ENCODE data around the gene C1orf159.

The C1orf159 gene

DNA sequence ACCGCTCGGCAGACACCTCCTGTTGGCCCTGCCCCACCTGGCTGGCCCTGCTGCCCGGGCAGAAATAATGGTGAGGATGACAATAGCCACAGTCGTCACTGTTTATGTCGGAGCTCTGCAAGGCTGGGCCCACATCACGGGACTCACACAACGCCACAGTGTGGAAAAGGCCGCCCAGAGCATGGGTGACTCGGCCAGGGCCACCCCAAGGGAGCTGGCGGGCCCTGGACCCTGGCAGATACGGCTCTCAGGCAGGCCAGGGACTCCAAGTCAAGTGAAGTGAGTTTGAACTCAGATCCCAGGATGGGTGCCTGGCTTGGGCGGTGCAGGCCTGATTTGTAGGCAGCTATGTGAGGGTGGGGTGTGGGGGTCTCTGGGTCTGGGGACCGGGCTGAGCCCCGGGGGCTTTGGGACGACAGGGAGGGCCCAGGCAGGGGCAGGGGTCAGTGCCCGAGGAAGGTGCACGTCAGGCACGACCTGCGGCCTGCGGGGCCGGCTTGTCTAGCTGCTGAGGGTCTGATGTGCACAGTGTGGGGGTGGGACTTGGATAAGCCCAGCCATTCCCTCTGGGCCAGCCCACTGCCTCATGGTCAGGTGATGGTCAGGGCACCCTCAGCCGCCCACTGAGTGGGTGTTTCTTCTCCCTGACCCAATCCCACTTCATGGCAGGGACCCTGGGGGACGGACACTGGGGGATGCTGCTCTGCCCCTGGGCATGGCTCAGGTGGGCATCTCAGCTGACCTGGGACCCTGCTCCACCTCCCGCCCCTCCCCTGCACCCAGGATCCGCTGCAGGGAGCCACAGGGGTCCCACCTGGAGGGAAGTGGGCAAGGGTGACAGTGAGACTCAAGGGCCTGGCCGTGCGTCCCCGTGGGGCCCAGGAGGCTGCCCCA lies 42.8 kb downstream of the C1orf159 start:
- no peak for TF ChIP-seq CTCF (IDR thresholded peaks at IDR 0.05)
- Histone ChIP-seq H3K4me1 (peaks cover 0 to 39% (median 15%) of the 10 kb centered on the region in 4 donors), H3K27me3 (peaks cover 3 to 79% of the 10 kb centered on the region in 2 donors), H3K4me3 (no peak overlapping the region), H3K36me3 (no peaks in the 10 kb centered on the region), H3K27ac (no peak overlapping the region), H3K9me3 (no peaks in the 10 kb centered on the region)
- intact Hi-C loops (cut with DNase I; ENCODE audit: low total_unique reads) = loop anchor here (5.0 kb wide), 1 partner anchor 46 kb away; no protein-coding TSS in a partner anchor
- DNase-seq = no peak

GRCh38 chr1:1072299-1072848 lies 43.5 kb downstream of the C1orf159 start:
- Histone ChIP-seq H3K27me3 (peaks cover 3 to 86% of the 10 kb centered on the region in 2 donors), H3K4me1 (peaks cover 0 to 44% (median 16%) of the 10 kb centered on the region in 4 donors), H3K27ac (no peak overlapping the region), H3K4me3 (no peak overlapping the region), H3K36me3 (no peaks in the 10 kb centered on the region), H3K9me3 (no peaks in the 10 kb centered on the region)
- DNase-seq = no peak
- intact Hi-C loops (cut with DNase I; ENCODE audit: low total_unique reads) = loop anchor here (5.0 kb wide), 1 partner anchor 45 kb away; no protein-coding TSS in a partner anchor
- no peak for TF ChIP-seq CTCF (IDR thresholded peaks at IDR 0.05)

DNA sequence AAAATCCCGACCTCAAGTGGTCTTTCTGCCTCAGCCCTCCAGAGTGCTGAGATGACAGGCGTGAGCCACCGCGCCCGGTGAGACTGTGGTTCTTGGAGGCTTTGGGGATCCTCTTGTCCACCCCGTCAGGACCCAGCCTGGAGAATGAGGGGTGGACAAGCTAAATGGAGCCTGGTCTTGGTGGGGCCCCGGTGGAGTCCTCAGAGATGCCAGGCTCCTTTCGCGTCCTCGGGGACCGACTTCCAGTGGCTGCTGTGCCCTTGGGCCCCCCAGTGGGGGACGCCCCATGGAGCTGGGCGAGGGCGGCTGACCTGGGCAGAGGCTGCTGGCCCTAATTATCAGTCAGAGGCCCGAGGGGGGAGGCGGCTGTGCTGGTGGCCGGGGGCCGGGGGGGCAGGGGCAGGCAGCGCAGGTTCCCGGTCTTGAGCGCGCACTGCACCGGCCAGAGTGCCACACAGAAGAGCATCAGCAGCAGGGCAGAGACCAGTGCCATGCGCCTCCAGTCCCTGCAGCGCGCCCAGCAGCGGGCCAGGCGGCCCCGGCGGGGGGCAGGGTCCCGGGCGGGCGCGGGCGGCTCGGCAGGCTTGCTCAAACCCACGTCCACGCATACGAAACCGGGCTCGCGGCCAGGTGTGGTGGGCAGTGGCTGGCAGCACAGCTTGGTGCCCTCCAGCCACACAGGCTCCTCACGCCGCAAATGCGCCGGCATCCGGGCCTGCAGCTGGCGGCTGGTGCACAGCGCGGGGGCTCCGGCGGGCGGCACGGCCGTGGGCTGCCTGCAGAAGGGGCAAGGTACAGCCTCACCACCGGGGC lies 44.2 kb downstream of the C1orf159 start:
- no peaks in the 10 kb centered on the region for H3K36me3 ChIP-seq
- peaks cover 0 to 44% (median 16%) of the 10 kb centered on the region in 4 donors for H3K4me1 ChIP-seq
- no peaks in the 10 kb centered on the region for H3K9me3 ChIP-seq
- no peak for TF ChIP-seq CTCF (IDR thresholded peaks at IDR 0.05)
- H3K27ac ChIP-seq = no peak overlapping the region
- no peak overlapping the region for H3K4me3 ChIP-seq
- DNase-seq = no peak
- peaks cover 3 to 93% of the 10 kb centered on the region in 2 donors for H3K27me3 ChIP-seq
- intact Hi-C loops (cut with DNase I; ENCODE audit: low total_unique reads) = loop anchor here (5.0 kb wide), 1 partner anchor 44 kb away; no protein-coding TSS in a partner anchor

DNA sequence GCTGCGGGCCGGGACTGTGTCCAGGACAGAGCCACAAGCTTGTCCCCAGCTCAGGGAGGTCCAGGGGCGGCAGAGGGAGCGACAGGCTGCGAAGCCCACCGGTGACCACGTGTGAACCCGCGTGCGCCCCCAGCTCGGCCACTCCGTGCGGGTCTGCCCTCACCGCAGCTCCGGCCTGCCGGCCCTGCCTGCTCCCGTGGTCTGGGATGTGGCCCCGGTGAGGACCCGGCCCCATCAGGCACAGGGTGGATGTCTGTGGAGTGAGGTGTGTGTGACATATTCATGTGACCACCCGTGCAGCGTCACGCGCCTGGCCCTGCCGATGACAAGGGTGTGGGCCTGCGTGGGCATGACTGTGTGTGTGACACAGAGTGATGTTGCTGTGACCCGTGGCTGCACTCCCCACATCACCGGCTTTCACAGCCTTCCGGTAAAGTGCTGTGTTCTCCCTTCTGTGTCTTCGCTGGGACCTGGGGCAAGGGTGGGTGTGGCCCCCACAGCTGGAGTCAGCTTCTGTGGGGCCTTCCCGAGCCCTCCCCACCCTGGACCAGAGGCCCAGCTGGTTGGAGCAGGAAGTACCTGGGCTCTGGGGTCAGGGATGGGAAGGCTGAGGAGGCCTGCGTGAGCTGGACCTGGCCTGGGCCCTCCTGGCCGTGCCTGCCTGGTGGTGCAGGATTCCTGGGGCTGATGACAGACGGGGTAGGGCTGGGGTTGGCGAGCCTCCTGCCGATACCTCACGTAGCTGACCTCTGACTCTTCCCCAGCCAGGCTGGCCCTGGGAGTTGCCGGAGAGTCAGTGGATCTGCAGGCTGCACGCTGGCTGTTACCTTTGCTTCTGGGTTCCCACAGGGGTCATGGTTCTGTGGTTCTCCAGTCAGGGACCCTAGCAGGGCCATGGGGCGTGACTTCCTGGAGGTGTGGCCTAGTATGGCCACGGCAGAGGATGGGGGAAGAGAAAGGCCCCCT lies 45.9 kb downstream of the C1orf159 start:
- DNase-seq = no peak
- H3K4me3 ChIP-seq = peak overlapping the region in 1 of 2 donors; percentile 52
- H3K27ac ChIP-seq = no peak overlapping the region
- no peak for TF ChIP-seq CTCF (IDR thresholded peaks at IDR 0.05)
- H3K9me3 ChIP-seq = no peaks in the 10 kb centered on the region
- intact Hi-C loops (cut with DNase I; ENCODE audit: low total_unique reads) = loop anchor here (5.0 kb wide), 1 partner anchor 43 kb away; no protein-coding TSS in a partner anchor
- H3K4me1 ChIP-seq = peaks cover 0 to 44% (median 16%) of the 10 kb centered on the region in 4 donors
- H3K36me3 ChIP-seq = no peaks in the 10 kb centered on the region
- H3K27me3 ChIP-seq = peaks cover 3 to 92% of the 10 kb centered on the region in 2 donors

Data from tibial artery (tissue), 4 donors.